HEK293 (cell line): ENCODE data around the gene SYNJ2.

ENCODE experiments used
- CTCF ChIA-PET: fragments of 350-600 bp; formaldehyde crosslinking; extraction: SDS; loops from one replicate; lab custom pipeline; 2021; ENCODE audit warnings: antibody characterized with exemption; lab: Yijun Ruan, JAX
- POLR2A ChIA-PET: fragments of 300-600 bp; formaldehyde crosslinking; extraction: SDS; loops from one replicate; lab custom pipeline; 2020; ENCODE audit warnings: antibody characterized with exemption, inconsistent platforms; lab: Yijun Ruan, JAX
- H3K27ac ChIP-seq: fragments of 200-500 bp; sonication (Bioruptor generic); 2 replicates; pipeline ENCODE4 v1.5.1; 2014; ENCODE audit warnings: low read depth, low read length, control low read depth, inconsistent platforms; ENCODE audit errors: extremely low read depth
- H3K36me3 ChIP-seq, 2 experiments: fragments of 200-500 bp in 1 of 2; sonication (Bioruptor generic) in 1 of 2; 1 replicate in 1 of 2; 2 replicates in 1 of 2; pipeline ENCODE4 v1.5.1; 2014 to 2017; ENCODE audit warnings: inconsistent platforms in 2 of 2, low read length in 2 of 2; ENCODE audit not compliant: control insufficient read depth in 2 of 2, insufficient read depth in 1 of 2
- H3K4me1 ChIP-seq: fragments of 200-500 bp; sonication (Bioruptor generic); 2 replicates; pipeline ENCODE4 v1.5.1; 2014; ENCODE audit warnings: mild to moderate bottlenecking, low read length, inconsistent platforms; ENCODE audit not compliant: control insufficient read depth, insufficient read depth
- H3K4me3 ChIP-seq: 2 replicates; pipeline ENCODE4 v1.5.1; 2011; ENCODE audit warnings: low read depth, mild to moderate bottlenecking, control low read depth, low read length, moderate library complexity
- H3K9me3 ChIP-seq: fragments of 200-500 bp; sonication (Bioruptor generic); 2 replicates; pipeline ENCODE4 v1.5.1; 2014; ENCODE audit warnings: low read depth, low read length, inconsistent platforms; ENCODE audit not compliant: control insufficient read depth, insufficient read depth
- KLF1 ChIP-seq: fragments of 450-650 bp; formaldehyde crosslinking; IDR thresholded peaks from 2 replicates; pipeline ENCODE4 v1.5.1; 2016; ENCODE audit warnings: missing biosample characterization, missing genetic modification characterization
- PRDM2 ChIP-seq: fragments of 450-650 bp; formaldehyde crosslinking; IDR thresholded peaks from 2 replicates; pipeline ENCODE4 v1.5.1; 2016; ENCODE audit warnings: missing biosample characterization, missing genetic modification characterization, borderline replicate concordance
- REPIN1 ChIP-seq: fragments of 450-650 bp; formaldehyde crosslinking; IDR thresholded peaks from 2 replicates; pipeline ENCODE4 v1.5.1; 2017; ENCODE audit warnings: missing biosample characterization, missing genetic modification characterization, low read depth
- SP3 ChIP-seq: fragments of 450-650 bp; formaldehyde crosslinking; IDR thresholded peaks from 2 replicates; pipeline ENCODE4 v1.5.1; 2016; ENCODE audit warnings: missing biosample characterization, missing genetic modification characterization
- ZBTB1 ChIP-seq: fragments of 450-650 bp; formaldehyde crosslinking; IDR thresholded peaks from 2 replicates; pipeline ENCODE4 v1.5.1; 2016; ENCODE audit warnings: missing biosample characterization, missing genetic modification characterization
- ZBTB26 ChIP-seq: fragments of 450-650 bp; formaldehyde crosslinking; optimal IDR thresholded peaks from 2 replicates; pipeline ENCODE3; 2016; ENCODE audit warnings: missing biosample characterization, mild to moderate bottlenecking, missing genetic modification characterization
- ZBTB8A ChIP-seq: fragments of 450-650 bp; formaldehyde crosslinking; IDR thresholded peaks from 2 replicates; pipeline ENCODE4 v1.5.1; 2016; ENCODE audit warnings: missing biosample characterization, missing genetic modification characterization
- ZFP41 ChIP-seq: fragments of 450-650 bp; formaldehyde crosslinking; IDR thresholded peaks from 2 replicates; pipeline ENCODE4 v1.5.1; 2016; ENCODE audit warnings: missing biosample characterization, missing genetic modification characterization, borderline replicate concordance
- ZIC2 ChIP-seq: fragments of 450-650 bp; formaldehyde crosslinking; IDR thresholded peaks from 2 replicates; pipeline ENCODE4 v1.5.1; 2016; ENCODE audit warnings: missing biosample characterization, missing genetic modification characterization
- ZNF140 ChIP-seq: fragments of 450-650 bp; formaldehyde crosslinking; IDR thresholded peaks from 2 replicates; pipeline ENCODE4 v1.5.1; 2016; ENCODE audit warnings: missing biosample characterization, missing genetic modification characterization
- ZNF221 ChIP-seq: fragments of 450-650 bp; formaldehyde crosslinking; IDR thresholded peaks from 2 replicates; pipeline ENCODE4 v1.5.1; 2017; ENCODE audit warnings: missing biosample characterization, missing genetic modification characterization, borderline replicate concordance
- ZNF266 ChIP-seq: fragments of 450-650 bp; formaldehyde crosslinking; IDR thresholded peaks from 2 replicates; pipeline ENCODE4 v1.5.1; 2016; ENCODE audit warnings: missing biosample characterization, missing genetic modification characterization, low read depth
- ZNF335 ChIP-seq: fragments of 450-650 bp; formaldehyde crosslinking; conservative IDR thresholded peaks from 2 replicates; pipeline ENCODE4 v1.5.1; 2016; ENCODE audit warnings: missing biosample characterization, missing genetic modification characterization
- ZNF488 ChIP-seq: fragments of 450-650 bp; formaldehyde crosslinking; IDR thresholded peaks from 2 replicates; pipeline ENCODE4 v1.5.1; 2016; ENCODE audit warnings: missing biosample characterization, missing genetic modification characterization
- ZNF514 ChIP-seq: fragments of 450-650 bp; formaldehyde crosslinking; IDR thresholded peaks from 2 replicates; pipeline ENCODE4 v1.5.1; 2016; ENCODE audit warnings: missing biosample characterization, missing genetic modification characterization
- ZNF549 ChIP-seq: fragments of 450-650 bp; IDR thresholded peaks from 2 replicates; pipeline ENCODE4 v1.5.1; 2018; ENCODE audit warnings: missing biosample characterization, missing genetic modification characterization, mild to moderate bottlenecking, inconsistent platforms, moderate library complexity
- ZNF785 ChIP-seq: fragments of 450-650 bp; formaldehyde crosslinking; IDR thresholded peaks from 2 replicates; pipeline ENCODE4 v1.5.1; 2016; ENCODE audit warnings: missing biosample characterization, missing genetic modification characterization
- ZNF837 ChIP-seq: fragments of 450-650 bp; formaldehyde crosslinking; IDR thresholded peaks from 2 replicates; pipeline ENCODE4 v1.5.1; 2016; ENCODE audit warnings: missing biosample characterization, missing genetic modification characterization
- TF ChIP-seq, protein P1 (sequence below): fragments of 450-650 bp; formaldehyde crosslinking; IDR thresholded peaks from 2 replicates; pipeline ENCODE4 v1.5.1; 2017; ENCODE audit warnings: missing biosample characterization, missing genetic modification characterization
- TF ChIP-seq, protein P2 (sequence below): fragments of 450-650 bp; formaldehyde crosslinking; IDR thresholded peaks from 2 replicates; pipeline ENCODE4 v1.5.1; 2016; ENCODE audit warnings: missing biosample characterization, missing genetic modification characterization
- TF ChIP-seq, protein P3 (sequence below): fragments of 450-650 bp; formaldehyde crosslinking; IDR thresholded peaks from 2 replicates; pipeline ENCODE4 v1.5.1; 2016; ENCODE audit warnings: missing biosample characterization, missing genetic modification characterization, borderline replicate concordance

The SYNJ2 gene

DNA sequence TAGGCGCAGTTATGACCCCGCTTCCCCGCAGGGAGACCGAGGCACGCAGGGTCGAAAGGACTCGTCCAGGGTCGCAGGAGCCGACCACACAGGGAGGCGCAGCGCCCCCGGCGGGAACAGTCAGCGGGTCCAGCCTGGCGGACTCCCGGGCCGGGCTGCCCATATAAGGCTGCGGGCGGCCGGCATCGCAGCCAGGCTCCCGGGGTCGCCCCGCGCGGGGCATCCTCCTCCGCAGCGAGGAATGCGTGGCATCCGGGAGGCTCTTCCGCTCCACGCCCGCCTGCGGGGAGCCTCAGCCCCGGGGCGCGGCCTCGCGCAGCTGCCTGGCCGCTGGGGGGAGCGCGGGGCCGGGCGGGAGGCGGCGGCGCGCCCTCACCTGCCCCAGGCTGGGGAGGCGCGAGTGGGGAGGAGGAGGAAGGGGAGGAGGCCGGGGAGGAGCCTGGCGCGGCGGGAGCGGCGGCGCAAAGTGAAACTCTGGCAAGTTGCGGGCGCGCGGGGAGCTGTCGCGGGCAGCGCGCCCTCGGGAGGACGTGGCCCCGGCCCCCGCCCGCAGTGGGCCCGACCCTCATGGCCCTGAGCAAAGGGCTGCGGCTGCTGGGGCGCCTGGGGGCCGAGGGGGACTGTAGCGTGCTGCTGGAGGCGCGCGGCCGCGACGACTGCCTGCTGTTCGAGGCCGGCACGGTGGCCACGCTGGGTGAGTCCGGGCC lies at the start of gene SYNJ2:
Gene SYNJ2, plus strand, starts transcription at position 469 of the 707 bp plus-strand sequence. Its CDS starts 99 bp downstream, at position 568.
- peaks cover 12% of the 10 kb centered on the region for H3K4me1 ChIP-seq
- CTCF ChIA-PET: interaction anchor here (0.6 to 3.3 kb wide), 6 partner anchors 21 to 789 kb away, joined by 3 to 22 read pairs (median 5); no protein-coding TSS in a partner anchor
- H3K4me3 ChIP-seq: peak within 1 kb of the TSS; percentile 71
- POLR2A ChIA-PET: interaction anchor here (0.9 to 2.1 kb wide), 2 partner anchors 30 to 45 kb away, joined by 3 to 7 read pairs; no protein-coding TSS in a partner anchor
- H3K36me3 ChIP-seq: no peaks in the 10 kb centered on the region
- no peaks in the 10 kb centered on the region for H3K9me3 ChIP-seq
- H3K27ac ChIP-seq: peak within 1 kb of the TSS; percentile 81; the same call in 1 of the 2 replicates
- TF ChIP-seq SP3 (tag by site-specific recombination) (peak; percentile 60), ZFP41 (tag by site-specific recombination) (no peak), ZIC2 (tag by site-specific recombination) (peak; percentile 81), ZBTB26 (tag by site-specific recombination) (peak; percentile 83), ZNF335 (no peak), KLF1 (tag by site-specific recombination) (0 out of 2 replicates have a peak, but pooled peaks have one; percentile 4), ZBTB8A (tag by site-specific recombination) (peak; percentile 80; the same call in 1 of the 2 replicates), ZNF514 (tag by site-specific recombination) (no peak), ZNF488 (no peak), ZNF785 (tag by site-specific recombination) (no peak), REPIN1 (tag by site-specific recombination) (no peak), PRDM2 (tag by site-specific recombination) (no peak), ZNF266 (tag by site-specific recombination) (no peak), ZBTB1 (tag by site-specific recombination) (no peak), ZNF140 (tag by site-specific recombination) (no peak), ZNF221 (no peak), ZNF549 (tag by site-specific recombination) (no peak), ZNF837 (no peak)
- TF ChIP-seq, protein P1, sequence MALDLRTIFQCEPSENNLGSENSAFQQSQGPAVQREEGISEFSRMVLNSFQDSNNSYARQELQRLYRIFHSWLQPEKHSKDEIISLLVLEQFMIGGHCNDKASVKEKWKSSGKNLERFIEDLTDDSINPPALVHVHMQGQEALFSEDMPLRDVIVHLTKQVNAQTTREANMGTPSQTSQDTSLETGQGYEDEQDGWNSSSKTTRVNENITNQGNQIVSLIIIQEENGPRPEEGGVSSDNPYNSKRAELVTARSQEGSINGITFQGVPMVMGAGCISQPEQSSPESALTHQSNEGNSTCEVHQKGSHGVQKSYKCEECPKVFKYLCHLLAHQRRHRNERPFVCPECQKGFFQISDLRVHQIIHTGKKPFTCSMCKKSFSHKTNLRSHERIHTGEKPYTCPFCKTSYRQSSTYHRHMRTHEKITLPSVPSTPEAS (tag by site-specific recombination): no peak
- TF ChIP-seq, protein P2, sequence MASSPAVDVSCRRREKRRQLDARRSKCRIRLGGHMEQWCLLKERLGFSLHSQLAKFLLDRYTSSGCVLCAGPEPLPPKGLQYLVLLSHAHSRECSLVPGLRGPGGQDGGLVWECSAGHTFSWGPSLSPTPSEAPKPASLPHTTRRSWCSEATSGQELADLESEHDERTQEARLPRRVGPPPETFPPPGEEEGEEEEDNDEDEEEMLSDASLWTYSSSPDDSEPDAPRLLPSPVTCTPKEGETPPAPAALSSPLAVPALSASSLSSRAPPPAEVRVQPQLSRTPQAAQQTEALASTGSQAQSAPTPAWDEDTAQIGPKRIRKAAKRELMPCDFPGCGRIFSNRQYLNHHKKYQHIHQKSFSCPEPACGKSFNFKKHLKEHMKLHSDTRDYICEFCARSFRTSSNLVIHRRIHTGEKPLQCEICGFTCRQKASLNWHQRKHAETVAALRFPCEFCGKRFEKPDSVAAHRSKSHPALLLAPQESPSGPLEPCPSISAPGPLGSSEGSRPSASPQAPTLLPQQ: peak; percentile 81; the same call in 1 of the 2 replicates
- TF ChIP-seq, protein P3, sequence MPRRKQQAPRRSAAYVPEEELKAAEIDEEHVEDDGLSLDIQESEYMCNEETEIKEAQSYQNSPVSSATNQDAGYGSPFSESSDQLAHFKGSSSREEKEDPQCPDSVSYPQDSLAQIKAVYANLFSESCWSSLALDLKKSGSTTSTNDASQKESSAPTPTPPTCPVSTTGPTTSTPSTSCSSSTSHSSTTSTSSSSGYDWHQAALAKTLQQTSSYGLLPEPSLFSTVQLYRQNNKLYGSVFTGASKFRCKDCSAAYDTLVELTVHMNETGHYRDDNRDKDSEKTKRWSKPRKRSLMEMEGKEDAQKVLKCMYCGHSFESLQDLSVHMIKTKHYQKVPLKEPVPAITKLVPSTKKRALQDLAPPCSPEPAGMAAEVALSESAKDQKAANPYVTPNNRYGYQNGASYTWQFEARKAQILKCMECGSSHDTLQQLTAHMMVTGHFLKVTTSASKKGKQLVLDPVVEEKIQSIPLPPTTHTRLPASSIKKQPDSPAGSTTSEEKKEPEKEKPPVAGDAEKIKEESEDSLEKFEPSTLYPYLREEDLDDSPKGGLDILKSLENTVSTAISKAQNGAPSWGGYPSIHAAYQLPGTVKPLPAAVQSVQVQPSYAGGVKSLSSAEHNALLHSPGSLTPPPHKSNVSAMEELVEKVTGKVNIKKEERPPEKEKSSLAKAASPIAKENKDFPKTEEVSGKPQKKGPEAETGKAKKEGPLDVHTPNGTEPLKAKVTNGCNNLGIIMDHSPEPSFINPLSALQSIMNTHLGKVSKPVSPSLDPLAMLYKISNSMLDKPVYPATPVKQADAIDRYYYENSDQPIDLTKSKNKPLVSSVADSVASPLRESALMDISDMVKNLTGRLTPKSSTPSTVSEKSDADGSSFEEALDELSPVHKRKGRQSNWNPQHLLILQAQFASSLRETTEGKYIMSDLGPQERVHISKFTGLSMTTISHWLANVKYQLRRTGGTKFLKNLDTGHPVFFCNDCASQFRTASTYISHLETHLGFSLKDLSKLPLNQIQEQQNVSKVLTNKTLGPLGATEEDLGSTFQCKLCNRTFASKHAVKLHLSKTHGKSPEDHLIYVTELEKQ (tag by site-specific recombination): no peak
